WTC11 (cell line): Measurements from ENCODE around the gene KANSL3. TPM values are rescaled to one million over a fixed set of nuclear protein-coding genes. Genes with fewer than 3 reads are reported as not detected.

Experiments
- ATAC-seq: fragments of 200-7000 bp; cut with Tn5 transposase; 2 replicates; pipeline ENCODE4 v1.10.0; 2021; ENCODE audit warnings: mild to moderate bottlenecking, moderate library complexity
- CTCF ChIA-PET: fragments of 300-600 bp; sonication (Branson Sonifier 250); formaldehyde crosslinking; loops from one replicate; lab custom pipeline; 2021; ENCODE audit warnings: antibody characterized with exemption; lab: Charles Lee
- POLR2A ChIA-PET: fragments of 350-600 bp; sonication (Branson Sonifier 250); formaldehyde crosslinking; loops from one replicate; lab custom pipeline; 2021; ENCODE audit warnings: antibody characterized with exemption; lab: Charles Lee
- DNase-seq: peaks from one replicate; pipeline ENCODE4 v3.0.0; 2021; ENCODE audit warnings: low spot score
- H3K27ac Mint-ChIP-seq: 2 replicates; pipeline ENCODE4 v1.8.0; 2021; ENCODE audit warnings: mixed read lengths
- H3K27me3 Mint-ChIP-seq: 2 replicates; pipeline ENCODE4 v1.8.0; 2021; ENCODE audit warnings: low read depth, mild to moderate bottlenecking, moderate library complexity, mixed read lengths
- H3K36me3 Mint-ChIP-seq: 2 replicates; pipeline ENCODE4 v1.8.0; 2021; ENCODE audit warnings: mixed read lengths
- H3K4me1 Mint-ChIP-seq: 2 replicates; pipeline ENCODE4 v1.8.0; 2022; ENCODE audit warnings: mixed read lengths
- H3K4me3 Mint-ChIP-seq: 2 replicates; pipeline ENCODE4 v1.8.0; 2021; ENCODE audit warnings: mild to moderate bottlenecking, moderate library complexity, mixed read lengths
- H3K9me3 Mint-ChIP-seq: 2 replicates; pipeline ENCODE4 v1.8.0; 2021; ENCODE audit warnings: mixed read lengths
- ATF1 ChIP-seq: sonication (generic); formaldehyde crosslinking; IDR thresholded peaks from 2 replicates; pipeline ENCODE4 v1.8.1; 2023; ENCODE audit warnings: mild to moderate bottlenecking, moderate library complexity, missing genetic modification reagents
- CBFB ChIP-seq: sonication (generic); formaldehyde crosslinking; IDR thresholded peaks from 2 replicates; pipeline ENCODE4 v1.8.1; 2022; ENCODE audit warnings: mild to moderate bottlenecking, low read depth, missing genetic modification reagents
- FOXP1 ChIP-seq: sonication (generic); formaldehyde crosslinking; IDR thresholded peaks from 2 replicates; pipeline ENCODE4 v1.8.0; 2022; ENCODE audit warnings: missing genetic modification reagents, mild to moderate bottlenecking, moderate library complexity, borderline replicate concordance
- GRHL2 ChIP-seq: fragments of 250-450 bp; sonication (Bioruptor Pico); IDR thresholded peaks from 2 replicates; pipeline ENCODE4 v1.8.0; 2022; ENCODE audit warnings: mild to moderate bottlenecking, moderate library complexity; ENCODE audit not compliant: insufficient replicate concordance, severe bottlenecking
- JAZF1 ChIP-seq: fragments of 250-450 bp; sonication (Bioruptor Pico); IDR thresholded peaks from 2 replicates; pipeline ENCODE4 v1.9.0; 2021; ENCODE audit warnings: moderate library complexity, mild to moderate bottlenecking, inconsistent platforms
- NFATC4 ChIP-seq: fragments of 250-450 bp; sonication (Bioruptor Pico); IDR thresholded peaks from 2 replicates; pipeline ENCODE4 v1.9.0; 2021; ENCODE audit warnings: mild to moderate bottlenecking
- NFE2L1 ChIP-seq: sonication (generic); formaldehyde crosslinking; IDR thresholded peaks from 2 replicates; pipeline ENCODE4 v1.8.1; 2023; ENCODE audit warnings: missing genetic modification reagents
- NR3C1 ChIP-seq: sonication (generic); formaldehyde crosslinking; conservative IDR thresholded peaks from 2 replicates; pipeline ENCODE4 v1.8.1; 2023; ENCODE audit warnings: low read depth, mild to moderate bottlenecking, missing genetic modification reagents
- SOX15 ChIP-seq: fragments of 250-450 bp; sonication (Bioruptor Pico); IDR thresholded peaks from 2 replicates; pipeline ENCODE4 v1.9.0; 2021; ENCODE audit warnings: mild to moderate bottlenecking
- SP1 ChIP-seq: sonication (generic); formaldehyde crosslinking; conservative IDR thresholded peaks from 2 replicates; pipeline ENCODE4 v1.8.1; 2022; ENCODE audit warnings: missing genetic modification reagents
- TP53 ChIP-seq: sonication (generic); formaldehyde crosslinking; IDR thresholded peaks from 2 replicates; pipeline ENCODE4 v1.8.1; 2023; ENCODE audit warnings: mild to moderate bottlenecking, missing genetic modification reagents
- ZNF219 ChIP-seq: sonication (generic); formaldehyde crosslinking; IDR thresholded peaks from 2 replicates; pipeline ENCODE4 v1.8.0; 2023; ENCODE audit warnings: missing genetic modification reagents, mild to moderate bottlenecking, borderline replicate concordance
- ZNF232 ChIP-seq: sonication (generic); formaldehyde crosslinking; IDR thresholded peaks from 2 replicates; pipeline ENCODE4 v1.8.0; 2022; ENCODE audit warnings: mild to moderate bottlenecking, missing genetic modification reagents
- ZNF281 ChIP-seq: sonication (generic); formaldehyde crosslinking; IDR thresholded peaks from 2 replicates; pipeline ENCODE4 v1.8.0; 2023; ENCODE audit warnings: mild to moderate bottlenecking, missing genetic modification reagents
- ZNF423 ChIP-seq: fragments of 250-450 bp; sonication (Bioruptor Pico); IDR thresholded peaks from 2 replicates; pipeline ENCODE4 v2.1.2; 2022; ENCODE audit warnings: mild to moderate bottlenecking, moderate library complexity
- ZNF671 ChIP-seq: fragments of 250-450 bp; sonication (Bioruptor Pico); IDR thresholded peaks from 2 replicates; pipeline ENCODE4 v1.8.0; 2021; ENCODE audit warnings: mild to moderate bottlenecking
- total RNA-seq: library from RNA; stranded (reverse); gene quantifications from 3 replicates; pipeline ENCODE4 v1.2.3, GENCODE V29; 2021
- TF ChIP-seq, protein P1 (sequence below): sonication (generic); formaldehyde crosslinking; IDR thresholded peaks from 2 replicates; pipeline ENCODE4 v1.8.1; 2022; ENCODE audit warnings: missing genetic modification reagents, borderline replicate concordance
- TF ChIP-seq, protein P2 (sequence below): fragments of 250-450 bp; sonication (Bioruptor Pico); IDR thresholded peaks from 2 replicates; pipeline ENCODE4 v1.9.0; 2021; ENCODE audit warnings: moderate library complexity, mild to moderate bottlenecking, inconsistent platforms, borderline replicate concordance
- TF ChIP-seq, protein P3 (sequence below): sonication (generic); formaldehyde crosslinking; IDR thresholded peaks from 2 replicates; pipeline ENCODE4 v1.8.1; 2023; ENCODE audit warnings: mild to moderate bottlenecking, missing genetic modification reagents, borderline replicate concordance

The KANSL3 gene
- total RNA-seq, 1 experiment from 2014 or later = 32.5 TPM

DNA sequence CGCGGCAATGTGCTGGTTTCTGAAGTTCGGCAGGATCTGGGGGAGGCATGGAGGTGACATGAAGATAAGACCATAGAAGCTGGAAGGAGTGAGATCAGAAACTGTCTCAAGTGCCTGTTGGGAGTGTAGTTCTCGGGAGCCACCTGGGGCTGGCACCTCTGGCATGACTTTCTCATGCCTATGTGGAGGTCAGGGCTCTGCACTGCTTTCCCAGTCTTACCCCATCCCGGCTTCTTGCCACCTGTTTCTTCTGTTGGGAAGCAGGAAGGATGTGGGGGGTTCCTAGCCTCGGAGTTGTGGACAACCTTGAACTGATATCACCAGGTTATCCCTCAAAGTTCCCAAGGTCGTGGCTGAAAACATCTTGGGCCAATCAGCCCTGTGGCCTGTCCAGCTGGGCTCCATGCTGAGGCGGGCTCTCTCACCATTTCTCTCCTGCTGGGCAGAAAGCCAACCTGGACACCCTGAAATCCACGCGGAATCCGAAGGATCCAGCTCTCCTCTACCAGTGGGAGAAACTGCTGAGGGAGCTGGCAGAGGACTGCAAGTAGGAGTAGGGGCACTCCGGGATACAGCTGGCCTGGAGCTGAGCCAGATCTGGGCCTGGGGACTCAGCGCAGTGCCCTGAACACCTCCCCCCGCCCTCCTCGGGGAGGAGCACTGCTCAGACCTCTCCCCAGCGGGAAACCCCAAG, 46.9 kb upstream of the KANSL3 start:
- Mint-ChIP-seq H3K27ac (no peak overlapping the region), H3K4me1 (peaks cover 10% of the 10 kb centered on the region), H3K36me3 (no peaks in the 10 kb centered on the region)
- CTCF ChIA-PET = interaction anchor here (1.0 kb wide), 1 partner anchor 115 kb away, joined by 3 read pairs; no protein-coding TSS in a partner anchor
- TF ChIP-seq, protein P1, sequence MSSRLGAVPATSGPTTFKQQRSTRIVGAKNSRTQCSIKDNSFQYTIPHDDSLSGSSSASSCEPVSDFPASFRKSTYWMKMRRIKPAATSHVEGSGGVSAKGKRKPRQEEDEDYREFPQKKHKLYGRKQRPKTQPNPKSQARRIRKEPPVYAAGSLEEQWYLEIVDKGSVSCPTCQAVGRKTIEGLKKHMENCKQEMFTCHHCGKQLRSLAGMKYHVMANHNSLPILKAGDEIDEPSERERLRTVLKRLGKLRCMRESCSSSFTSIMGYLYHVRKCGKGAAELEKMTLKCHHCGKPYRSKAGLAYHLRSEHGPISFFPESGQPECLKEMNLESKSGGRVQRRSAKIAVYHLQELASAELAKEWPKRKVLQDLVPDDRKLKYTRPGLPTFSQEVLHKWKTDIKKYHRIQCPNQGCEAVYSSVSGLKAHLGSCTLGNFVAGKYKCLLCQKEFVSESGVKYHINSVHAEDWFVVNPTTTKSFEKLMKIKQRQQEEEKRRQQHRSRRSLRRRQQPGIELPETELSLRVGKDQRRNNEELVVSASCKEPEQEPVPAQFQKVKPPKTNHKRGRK = no peak
- no peak for TF ChIP-seq SP1 (CRISPR knock-in tag)
- no peak for TF ChIP-seq NR3C1 (CRISPR knock-in tag)
- TF ChIP-seq GRHL2 (CRISPR knock-in tag) = no peak
- TF ChIP-seq, all 79 proteins: peak for 0
- ATAC-seq (no peak; the same call in 1 of the 2 replicates), DNase-seq (no peak)
- POLR2A ChIA-PET = no interaction called here
- Mint-ChIP-seq H3K27me3 (no peaks in the 10 kb centered on the region), H3K4me3 (no peak overlapping the region), H3K9me3 (no peaks in the 10 kb centered on the region)

DNA sequence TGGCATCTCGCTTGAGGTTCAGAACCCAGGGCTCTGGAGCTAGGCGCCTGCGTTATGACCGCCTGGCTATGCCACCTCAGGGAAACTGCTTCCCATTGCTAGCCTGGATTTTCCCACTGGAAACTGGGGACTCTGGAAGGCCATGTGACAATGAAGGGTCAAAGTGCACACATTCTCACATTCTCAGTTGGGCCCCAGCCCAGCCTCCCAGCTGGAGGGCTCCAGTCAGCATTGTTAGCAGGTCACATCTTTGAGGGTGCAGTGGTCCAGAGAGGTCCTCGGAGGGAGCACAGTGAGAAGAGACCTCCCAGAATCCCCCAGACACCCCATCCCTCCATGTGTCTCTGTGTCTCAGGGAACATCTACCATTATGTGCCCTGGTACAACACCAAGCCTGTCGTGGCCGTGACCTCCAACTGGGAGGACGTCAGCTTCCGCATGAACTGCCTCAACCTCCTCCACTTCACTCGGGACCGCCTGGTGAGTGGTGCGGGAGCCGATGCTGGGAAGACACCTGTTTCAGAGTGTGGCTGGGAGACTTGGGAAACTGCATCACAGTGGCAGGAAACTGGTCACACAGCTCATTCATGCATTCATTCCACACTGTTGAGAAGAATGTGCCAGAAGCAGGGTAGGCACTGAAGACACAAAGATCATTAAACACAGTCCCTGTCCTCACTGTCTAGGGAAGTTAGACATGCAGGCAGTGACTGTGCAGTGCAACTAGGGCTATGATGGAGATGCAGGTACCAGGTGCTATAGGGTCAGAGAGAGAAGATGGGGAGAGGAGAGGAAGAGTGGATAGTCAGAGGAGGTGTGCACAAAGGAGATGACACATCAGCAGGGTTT, 46.1 kb upstream of the KANSL3 start:
- ChIA-PET POLR2A (no interaction called here), CTCF (no interaction called here)
- H3K27ac Mint-ChIP-seq = no peak overlapping the region
- no peaks in the 10 kb centered on the region for H3K27me3 Mint-ChIP-seq
- TF ChIP-seq NFATC4 (CRISPR knock-in tag) = no peak
- TF ChIP-seq, protein P2, sequence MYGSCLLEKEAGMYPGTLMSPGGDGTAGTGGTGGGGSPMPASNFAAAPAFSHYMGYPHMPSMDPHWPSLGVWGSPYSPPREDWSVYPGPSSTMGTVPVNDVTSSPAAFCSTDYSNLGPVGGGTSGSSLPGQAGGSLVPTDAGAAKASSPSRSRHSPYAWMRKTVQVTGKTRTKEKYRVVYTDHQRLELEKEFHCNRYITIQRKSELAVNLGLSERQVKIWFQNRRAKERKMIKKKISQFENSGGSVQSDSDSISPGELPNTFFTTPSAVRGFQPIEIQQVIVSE = no peak
- no peak for TF ChIP-seq JAZF1 (CRISPR knock-in tag)
- TF ChIP-seq ATF1 (CRISPR knock-in tag) = no peak
- TF ChIP-seq TP53 (CRISPR knock-in tag) = no peak
- no peak for TF ChIP-seq CBFB (CRISPR knock-in tag)
- no peak for TF ChIP-seq ZNF281 (CRISPR knock-in tag)
- TF ChIP-seq ZNF423 (CRISPR knock-in tag) = no peak
- DNase-seq (no peak), ATAC-seq (no peak)
- H3K9me3 Mint-ChIP-seq = no peaks in the 10 kb centered on the region
- H3K36me3 Mint-ChIP-seq = no peaks in the 10 kb centered on the region
- no peak overlapping the region for H3K4me3 Mint-ChIP-seq
- H3K4me1 Mint-ChIP-seq = peaks cover 16% of the 10 kb centered on the region

DNA sequence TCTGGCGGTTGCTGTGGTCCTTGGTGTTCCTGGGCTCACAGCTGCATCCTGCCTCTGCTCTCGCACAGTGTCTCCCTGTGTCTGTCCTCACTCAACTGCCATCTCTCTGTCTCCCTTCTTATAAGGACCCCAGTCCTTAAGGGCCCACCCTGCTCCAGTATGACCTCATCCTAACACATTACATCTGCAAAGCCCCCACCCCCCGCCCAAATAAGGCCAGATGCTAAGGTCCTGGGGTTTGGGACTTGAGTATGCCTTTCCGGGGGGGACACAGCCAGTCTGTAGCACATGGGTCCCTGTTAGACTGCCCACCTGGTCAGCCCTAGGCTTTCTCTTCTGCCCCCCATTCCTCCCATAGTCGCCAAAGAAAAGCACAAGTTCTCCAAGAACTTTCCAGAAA, 45.2 kb upstream of the KANSL3 start:
- POLR2A ChIA-PET = interaction anchor here (0.6 kb wide), 1 partner anchor 12 kb away, joined by 3 read pairs; no protein-coding TSS in a partner anchor
- H3K27ac Mint-ChIP-seq = no peak overlapping the region
- CTCF ChIA-PET = no interaction called here
- no peak overlapping the region for H3K4me3 Mint-ChIP-seq
- DNase-seq (no peak), ATAC-seq (no peak)
- peaks cover 16% of the 10 kb centered on the region for H3K4me1 Mint-ChIP-seq
- H3K27me3 Mint-ChIP-seq = no peaks in the 10 kb centered on the region
- no peaks in the 10 kb centered on the region for H3K9me3 Mint-ChIP-seq
- H3K36me3 Mint-ChIP-seq = no peaks in the 10 kb centered on the region
- TF ChIP-seq ZNF232 (CRISPR knock-in tag) (no peak), FOXP1 (CRISPR knock-in tag) (no peak), SOX15 (CRISPR knock-in tag) (no peak), ZNF671 (CRISPR knock-in tag) (no peak), NFE2L1 (CRISPR knock-in tag) (no peak), ZNF219 (CRISPR knock-in tag) (no peak)
- TF ChIP-seq, protein P3, sequence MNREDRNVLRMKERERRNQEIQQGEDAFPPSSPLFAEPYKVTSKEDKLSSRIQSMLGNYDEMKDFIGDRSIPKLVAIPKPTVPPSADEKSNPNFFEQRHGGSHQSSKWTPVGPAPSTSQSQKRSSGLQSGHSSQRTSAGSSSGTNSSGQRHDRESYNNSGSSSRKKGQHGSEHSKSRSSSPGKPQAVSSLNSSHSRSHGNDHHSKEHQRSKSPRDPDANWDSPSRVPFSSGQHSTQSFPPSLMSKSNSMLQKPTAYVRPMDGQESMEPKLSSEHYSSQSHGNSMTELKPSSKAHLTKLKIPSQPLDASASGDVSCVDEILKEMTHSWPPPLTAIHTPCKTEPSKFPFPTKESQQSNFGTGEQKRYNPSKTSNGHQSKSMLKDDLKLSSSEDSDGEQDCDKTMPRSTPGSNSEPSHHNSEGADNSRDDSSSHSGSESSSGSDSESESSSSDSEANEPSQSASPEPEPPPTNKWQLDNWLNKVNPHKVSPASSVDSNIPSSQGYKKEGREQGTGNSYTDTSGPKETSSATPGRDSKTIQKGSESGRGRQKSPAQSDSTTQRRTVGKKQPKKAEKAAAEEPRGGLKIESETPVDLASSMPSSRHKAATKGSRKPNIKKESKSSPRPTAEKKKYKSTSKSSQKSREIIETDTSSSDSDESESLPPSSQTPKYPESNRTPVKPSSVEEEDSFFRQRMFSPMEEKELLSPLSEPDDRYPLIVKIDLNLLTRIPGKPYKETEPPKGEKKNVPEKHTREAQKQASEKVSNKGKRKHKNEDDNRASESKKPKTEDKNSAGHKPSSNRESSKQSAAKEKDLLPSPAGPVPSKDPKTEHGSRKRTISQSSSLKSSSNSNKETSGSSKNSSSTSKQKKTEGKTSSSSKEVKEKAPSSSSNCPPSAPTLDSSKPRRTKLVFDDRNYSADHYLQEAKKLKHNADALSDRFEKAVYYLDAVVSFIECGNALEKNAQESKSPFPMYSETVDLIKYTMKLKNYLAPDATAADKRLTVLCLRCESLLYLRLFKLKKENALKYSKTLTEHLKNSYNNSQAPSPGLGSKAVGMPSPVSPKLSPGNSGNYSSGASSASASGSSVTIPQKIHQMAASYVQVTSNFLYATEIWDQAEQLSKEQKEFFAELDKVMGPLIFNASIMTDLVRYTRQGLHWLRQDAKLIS = no peak
